ENCODE data around the gene CD302. TPM values are rescaled to one million over a fixed set of nuclear protein-coding genes. Genes with fewer than 3 reads are reported as not detected.

Gene CD302
- total and polyA plus RNA-seq, 10 of the 15 experiments (the other 5 are each of a cell fraction or from before 2014, with no cell fraction given): 0.48 to 4.0 (median 2.1) TPM

GRCh38 chr2:159797543-159798375, at the start of gene CD302 (continued):
- no peak for TF ChIP-seq ZNF687 (IDR thresholded peaks at IDR 0.05)
- TF ChIP-seq SMARCA5 (IDR thresholded peaks at IDR 0.05): no peak
- no peak for TF ChIP-seq MEF2B (IDR thresholded peaks at IDR 0.05; ENCODE audit: partially characterized antibody, poor library complexity, severe bottlenecking)
- TF ChIP-seq YY1 (IDR thresholded peaks at IDR 0.05; ENCODE audit: low read depth, low read length): 0 out of 2 replicates have a peak, but pooled peaks have one; percentile 15
- TF ChIP-seq HDAC6 (IDR thresholded peaks at IDR 0.05; ENCODE audit: unreplicated experiment): no peak
- no peak for TF ChIP-seq CHD4 (IDR thresholded peaks at IDR 0.05)
- TF ChIP-seq SUPT20H (IDR thresholded peaks at IDR 0.05; ENCODE audit: borderline replicate concordance, control insufficient read depth, low read depth, low read length): no peak
- no peak for TF ChIP-seq SPI1 (IDR thresholded peaks at IDR 0.05; ENCODE audit: borderline replicate concordance, insufficient read depth, low read depth, low read length)
- peak; percentile 69 for TF ChIP-seq IKZF1 (conservative IDR thresholded peaks at IDR 0.05)
- no peak for TF ChIP-seq FOXK2 (IDR thresholded peaks at IDR 0.05)
- no peak for TF ChIP-seq FOXM1 (IDR thresholded peaks at IDR 0.05; ENCODE audit: low read depth, low read length)
- TF ChIP-seq CBX3 (IDR thresholded peaks at IDR 0.05; ENCODE audit: borderline replicate concordance, low read depth): no peak
- TF ChIP-seq BHLHE40 (IDR thresholded peaks at IDR 0.05; ENCODE audit: borderline replicate concordance in 1 of 2, low read depth in 2 of 2, low read length in 1 of 2): peak; percentile 34 to 82; a peak in 2 of 4 replicates
- no peak for TF ChIP-seq ATF2 (IDR thresholded peaks at IDR 0.05; ENCODE audit: low read length)
- no peak for TF ChIP-seq EZH2 (IDR thresholded peaks at IDR 0.05; ENCODE audit: borderline replicate concordance, control insufficient read depth, low read depth, low read length)
- no peak for TF ChIP-seq ZBTB33 (IDR thresholded peaks at IDR 0.05)
- TF ChIP-seq ZNF24 (IDR thresholded peaks at IDR 0.05): no peak
- TF ChIP-seq SKIL (IDR thresholded peaks at IDR 0.05; ENCODE audit: low read depth, poor library complexity, severe bottlenecking): no peak
- TF ChIP-seq MTA2 (IDR thresholded peaks at IDR 0.05; ENCODE audit: low read depth): no peak
- 0 out of 2 replicates have a peak, but pooled peaks have one; percentile 33 for TF ChIP-seq DPF2 (IDR thresholded peaks at IDR 0.05)
